ENCODE data around the gene FMO2.

DNA sequence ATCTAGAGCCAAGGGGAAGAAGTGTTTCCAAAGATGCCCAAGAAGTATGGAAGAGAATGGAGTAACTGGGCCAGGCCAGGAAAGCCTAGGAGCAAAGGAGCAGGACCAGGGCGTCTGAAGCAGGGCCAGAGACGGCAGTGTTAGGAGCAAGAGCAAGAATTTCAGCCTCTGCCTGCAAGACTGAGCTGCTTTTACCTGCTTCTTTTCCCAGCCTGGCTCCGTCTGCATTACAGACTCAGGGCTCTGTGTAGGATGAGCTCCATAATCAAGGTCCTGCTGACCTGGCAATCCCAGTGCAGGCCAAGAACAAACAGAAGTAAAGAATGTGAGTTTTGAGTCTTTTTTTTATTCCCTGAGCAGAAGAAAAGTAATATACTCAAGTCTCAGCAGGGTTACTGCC lies 73.3 kb downstream of the FMO2 start:
- TF ChIP-seq, protein P1, sequence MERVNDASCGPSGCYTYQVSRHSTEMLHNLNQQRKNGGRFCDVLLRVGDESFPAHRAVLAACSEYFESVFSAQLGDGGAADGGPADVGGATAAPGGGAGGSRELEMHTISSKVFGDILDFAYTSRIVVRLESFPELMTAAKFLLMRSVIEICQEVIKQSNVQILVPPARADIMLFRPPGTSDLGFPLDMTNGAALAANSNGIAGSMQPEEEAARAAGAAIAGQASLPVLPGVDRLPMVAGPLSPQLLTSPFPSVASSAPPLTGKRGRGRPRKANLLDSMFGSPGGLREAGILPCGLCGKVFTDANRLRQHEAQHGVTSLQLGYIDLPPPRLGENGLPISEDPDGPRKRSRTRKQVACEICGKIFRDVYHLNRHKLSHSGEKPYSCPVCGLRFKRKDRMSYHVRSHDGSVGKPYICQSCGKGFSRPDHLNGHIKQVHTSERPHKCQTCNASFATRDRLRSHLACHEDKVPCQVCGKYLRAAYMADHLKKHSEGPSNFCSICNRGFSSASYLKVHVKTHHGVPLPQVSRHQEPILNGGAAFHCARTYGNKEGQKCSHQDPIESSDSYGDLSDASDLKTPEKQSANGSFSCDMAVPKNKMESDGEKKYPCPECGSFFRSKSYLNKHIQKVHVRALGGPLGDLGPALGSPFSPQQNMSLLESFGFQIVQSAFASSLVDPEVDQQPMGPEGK (CRISPR knock-in tag; IDR thresholded peaks at IDR 0.05; ENCODE audit: borderline replicate concordance) = no peak
- TF ChIP-seq, protein P2, sequence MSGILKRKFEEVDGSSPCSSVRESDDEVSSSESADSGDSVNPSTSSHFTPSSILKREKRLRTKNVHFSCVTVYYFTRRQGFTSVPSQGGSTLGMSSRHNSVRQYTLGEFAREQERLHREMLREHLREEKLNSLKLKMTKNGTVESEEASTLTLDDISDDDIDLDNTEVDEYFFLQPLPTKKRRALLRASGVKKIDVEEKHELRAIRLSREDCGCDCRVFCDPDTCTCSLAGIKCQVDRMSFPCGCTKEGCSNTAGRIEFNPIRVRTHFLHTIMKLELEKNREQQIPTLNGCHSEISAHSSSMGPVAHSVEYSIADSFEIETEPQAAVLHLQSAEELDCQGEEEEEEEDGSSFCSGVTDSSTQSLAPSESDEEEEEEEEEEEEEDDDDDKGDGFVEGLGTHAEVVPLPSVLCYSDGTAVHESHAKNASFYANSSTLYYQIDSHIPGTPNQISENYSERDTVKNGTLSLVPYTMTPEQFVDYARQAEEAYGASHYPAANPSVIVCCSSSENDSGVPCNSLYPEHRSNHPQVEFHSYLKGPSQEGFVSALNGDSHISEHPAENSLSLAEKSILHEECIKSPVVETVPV (CRISPR knock-in tag; IDR thresholded peaks at IDR 0.05) = no peak
- no peak for TF ChIP-seq OSR1 (CRISPR knock-in tag; IDR thresholded peaks at IDR 0.05)
- TF ChIP-seq, protein P3, sequence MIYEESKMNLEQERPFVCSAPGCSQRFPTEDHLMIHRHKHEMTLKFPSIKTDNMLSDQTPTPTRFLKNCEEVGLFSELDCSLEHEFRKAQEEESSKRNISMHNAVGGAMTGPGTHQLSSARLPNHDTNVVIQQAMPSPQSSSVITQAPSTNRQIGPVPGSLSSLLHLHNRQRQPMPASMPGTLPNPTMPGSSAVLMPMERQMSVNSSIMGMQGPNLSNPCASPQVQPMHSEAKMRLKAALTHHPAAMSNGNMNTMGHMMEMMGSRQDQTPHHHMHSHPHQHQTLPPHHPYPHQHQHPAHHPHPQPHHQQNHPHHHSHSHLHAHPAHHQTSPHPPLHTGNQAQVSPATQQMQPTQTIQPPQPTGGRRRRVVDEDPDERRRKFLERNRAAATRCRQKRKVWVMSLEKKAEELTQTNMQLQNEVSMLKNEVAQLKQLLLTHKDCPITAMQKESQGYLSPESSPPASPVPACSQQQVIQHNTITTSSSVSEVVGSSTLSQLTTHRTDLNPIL (CRISPR knock-in tag; IDR thresholded peaks at IDR 0.05; ENCODE audit: low read depth) = no peak
- TF ChIP-seq ZNF565 (CRISPR knock-in tag; conservative IDR thresholded peaks at IDR 0.05; ENCODE audit: low read depth) = no peak
- TF ChIP-seq, protein P4, sequence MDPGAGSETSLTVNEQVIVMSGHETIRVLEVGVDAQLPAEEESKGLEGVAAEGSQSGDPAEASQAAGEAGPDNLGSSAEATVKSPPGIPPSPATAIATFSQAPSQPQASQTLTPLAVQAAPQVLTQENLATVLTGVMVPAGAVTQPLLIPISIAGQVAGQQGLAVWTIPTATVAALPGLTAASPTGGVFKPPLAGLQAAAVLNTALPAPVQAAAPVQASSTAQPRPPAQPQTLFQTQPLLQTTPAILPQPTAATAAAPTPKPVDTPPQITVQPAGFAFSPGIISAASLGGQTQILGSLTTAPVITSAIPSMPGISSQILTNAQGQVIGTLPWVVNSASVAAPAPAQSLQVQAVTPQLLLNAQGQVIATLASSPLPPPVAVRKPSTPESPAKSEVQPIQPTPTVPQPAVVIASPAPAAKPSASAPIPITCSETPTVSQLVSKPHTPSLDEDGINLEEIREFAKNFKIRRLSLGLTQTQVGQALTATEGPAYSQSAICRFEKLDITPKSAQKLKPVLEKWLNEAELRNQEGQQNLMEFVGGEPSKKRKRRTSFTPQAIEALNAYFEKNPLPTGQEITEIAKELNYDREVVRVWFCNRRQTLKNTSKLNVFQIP (CRISPR knock-in tag; IDR thresholded peaks at IDR 0.05; ENCODE audit: borderline replicate concordance, low read depth) = no peak
- no peak for TF ChIP-seq ARNTL (CRISPR knock-in tag; IDR thresholded peaks at IDR 0.05; ENCODE audit: borderline replicate concordance, low read depth)
- TF ChIP-seq TOX (CRISPR knock-in tag; IDR thresholded peaks at IDR 0.05; ENCODE audit: borderline replicate concordance) = no peak
- no peak for TF ChIP-seq TCF4 (CRISPR knock-in tag; IDR thresholded peaks at IDR 0.05; ENCODE audit: borderline replicate concordance)
- no peak for TF ChIP-seq BACH2 (CRISPR knock-in tag; IDR thresholded peaks at IDR 0.05; ENCODE audit: borderline replicate concordance)
- TF ChIP-seq ESRRG (CRISPR knock-in tag; IDR thresholded peaks at IDR 0.05) = no peak
- TF ChIP-seq, protein P5, sequence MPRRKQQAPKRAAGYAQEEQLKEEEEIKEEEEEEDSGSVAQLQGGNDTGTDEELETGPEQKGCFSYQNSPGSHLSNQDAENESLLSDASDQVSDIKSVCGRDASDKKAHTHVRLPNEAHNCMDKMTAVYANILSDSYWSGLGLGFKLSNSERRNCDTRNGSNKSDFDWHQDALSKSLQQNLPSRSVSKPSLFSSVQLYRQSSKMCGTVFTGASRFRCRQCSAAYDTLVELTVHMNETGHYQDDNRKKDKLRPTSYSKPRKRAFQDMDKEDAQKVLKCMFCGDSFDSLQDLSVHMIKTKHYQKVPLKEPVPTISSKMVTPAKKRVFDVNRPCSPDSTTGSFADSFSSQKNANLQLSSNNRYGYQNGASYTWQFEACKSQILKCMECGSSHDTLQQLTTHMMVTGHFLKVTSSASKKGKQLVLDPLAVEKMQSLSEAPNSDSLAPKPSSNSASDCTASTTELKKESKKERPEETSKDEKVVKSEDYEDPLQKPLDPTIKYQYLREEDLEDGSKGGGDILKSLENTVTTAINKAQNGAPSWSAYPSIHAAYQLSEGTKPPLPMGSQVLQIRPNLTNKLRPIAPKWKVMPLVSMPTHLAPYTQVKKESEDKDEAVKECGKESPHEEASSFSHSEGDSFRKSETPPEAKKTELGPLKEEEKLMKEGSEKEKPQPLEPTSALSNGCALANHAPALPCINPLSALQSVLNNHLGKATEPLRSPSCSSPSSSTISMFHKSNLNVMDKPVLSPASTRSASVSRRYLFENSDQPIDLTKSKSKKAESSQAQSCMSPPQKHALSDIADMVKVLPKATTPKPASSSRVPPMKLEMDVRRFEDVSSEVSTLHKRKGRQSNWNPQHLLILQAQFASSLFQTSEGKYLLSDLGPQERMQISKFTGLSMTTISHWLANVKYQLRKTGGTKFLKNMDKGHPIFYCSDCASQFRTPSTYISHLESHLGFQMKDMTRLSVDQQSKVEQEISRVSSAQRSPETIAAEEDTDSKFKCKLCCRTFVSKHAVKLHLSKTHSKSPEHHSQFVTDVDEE (CRISPR knock-in tag; IDR thresholded peaks at IDR 0.05) = no peak

All from SK-N-SH treated with all-trans-retinoic acid at 6 μM for 48 hours (cell line).